PC-3 (cell line): ENCODE data around the gene FGD4. TPM values are rescaled to one million over a fixed set of nuclear protein-coding genes. Genes with fewer than 3 reads are reported as not detected.

Source experiments
- ATAC-seq: fragments of 200-7000 bp; cut with Tn5 transposase; 2 replicates; pipeline ENCODE4 v1.9.1; 2020; ENCODE audit warnings: mild to moderate bottlenecking, moderate library complexity
- BruUV-seq: library from RNA; stranded (reverse); fragments of 400-500 nt; replicated peaks from 2 replicates; lab custom pipeline; 2021; lab: Mats Ljungman, UMichigan
- CTCF ChIA-PET: fragments of 300-600 bp; sonication (Branson Sonifier 250); formaldehyde crosslinking; loops from one replicate; lab custom pipeline; 2022; ENCODE audit warnings: antibody characterized with exemption; lab: Charles Lee
- POLR2A ChIA-PET: fragments of 300-600 bp; sonication (Branson Sonifier 250); formaldehyde crosslinking; loops from one replicate; lab custom pipeline; 2022; ENCODE audit warnings: antibody characterized with exemption; ENCODE audit not compliant: unreplicated experiment; lab: Charles Lee
- DNase-seq: peaks from one replicate; pipeline ENCODE4 v3.0.0-alpha.2; 2015
- H2AFZ ChIP-seq: fragments of 300-600 bp; sonication (generic); 2 replicates; pipeline ENCODE4 v1.6.0; 2016; ENCODE audit warnings: antibody characterized with exemption, low read length
- H3F3A ChIP-seq: fragments of 300-600 bp; sonication (generic); one replicate; pipeline ENCODE4 v1.6.0; 2017; ENCODE audit warnings: antibody characterized with exemption, low read length, control low read depth, mild to moderate bottlenecking; ENCODE audit not compliant: unreplicated experiment
- H3K27ac ChIP-seq: fragments of 300-600 bp; sonication (generic); 2 replicates; pipeline ENCODE4 v1.5.1; 2016; ENCODE audit warnings: mild to moderate bottlenecking, low read length
- H3K27me3 ChIP-seq: fragments of 300-600 bp; sonication (generic); 2 replicates; pipeline ENCODE4 v1.6.1; 2016; ENCODE audit warnings: low read length, mixed read lengths
- H3K36me3 ChIP-seq: fragments of 300-600 bp; sonication (generic); 2 replicates; pipeline ENCODE4 v1.6.1; 2016; ENCODE audit warnings: low read depth, mixed run types, low read length, mixed read lengths
- H3K4me1 ChIP-seq: fragments of 300-600 bp; sonication (generic); 2 replicates; pipeline ENCODE4 v1.5.1; 2016; ENCODE audit warnings: low read length; ENCODE audit not compliant: insufficient read depth
- H3K4me2 ChIP-seq: fragments of 300-600 bp; sonication (generic); 2 replicates; pipeline ENCODE4 v1.6.0; 2016; ENCODE audit warnings: low read length
- H3K4me3 ChIP-seq: fragments of 300-600 bp; sonication (generic); 2 replicates; pipeline ENCODE4 v1.5.1; 2016; ENCODE audit warnings: mild to moderate bottlenecking, low read length, mixed read lengths
- H3K79me2 ChIP-seq: fragments of 300-600 bp; sonication (generic); 2 replicates; pipeline ENCODE4 v1.6.1; 2017; ENCODE audit warnings: low read length, mixed read lengths
- H3K9ac ChIP-seq: fragments of 300-600 bp; sonication (generic); 2 replicates; pipeline ENCODE4 v1.6.0; 2016; ENCODE audit warnings: mild to moderate bottlenecking, low read length
- H3K9me2 ChIP-seq: fragments of 300-600 bp; sonication (generic); replicated peaks from 2 replicates; pipeline ENCODE4 v1.6.1; 2016; ENCODE audit warnings: mixed run types, low read length, mixed read lengths
- H3K9me3 ChIP-seq: fragments of 300-600 bp; sonication (generic); 2 replicates; pipeline ENCODE4 v1.6.1; 2016; ENCODE audit warnings: low read length, mixed read lengths
- H4K20me1 ChIP-seq: fragments of 300-600 bp; sonication (generic); 2 replicates; pipeline ENCODE4 v1.6.1; 2016; ENCODE audit warnings: low read length, mixed read lengths
- CTCF ChIP-seq: fragments of 300-600 bp; sonication (generic); conservative IDR thresholded peaks from 2 replicates; pipeline ENCODE4 v1.5.1; 2017; ENCODE audit warnings: antibody characterized with exemption, low read depth, mild to moderate bottlenecking, low read length
- EZH2 ChIP-seq: fragments of 300-600 bp; sonication (generic); IDR thresholded peaks from one replicate; pipeline ENCODE4 v1.6.1; 2017; ENCODE audit warnings: antibody characterized with exemption, mild to moderate bottlenecking, low read length; ENCODE audit not compliant: unreplicated experiment
- EZH2phosphoT487 ChIP-seq: fragments of 300-600 bp; sonication (generic); IDR thresholded peaks from 2 replicates; pipeline ENCODE4 v1.6.1; 2018; ENCODE audit warnings: mild to moderate bottlenecking, antibody characterized with exemption, low read length, borderline replicate concordance
- intact Hi-C: fragments of 100-400 bp; cut with micrococcal nuclease; formaldehyde crosslinking; loops from 2 replicates; pipeline ENCODE4 v1.9.0; 2023
- total RNA-seq: library from RNA; depleted of rRNA; stranded (reverse); fragments of >200 nt; gene quantifications from 2 replicates; pipeline ENCODE4 v1.2.3, GENCODE V29; 2014

The FGD4 gene
- total RNA-seq, 1 experiment from 2014 or later: 3.9 TPM

DNA sequence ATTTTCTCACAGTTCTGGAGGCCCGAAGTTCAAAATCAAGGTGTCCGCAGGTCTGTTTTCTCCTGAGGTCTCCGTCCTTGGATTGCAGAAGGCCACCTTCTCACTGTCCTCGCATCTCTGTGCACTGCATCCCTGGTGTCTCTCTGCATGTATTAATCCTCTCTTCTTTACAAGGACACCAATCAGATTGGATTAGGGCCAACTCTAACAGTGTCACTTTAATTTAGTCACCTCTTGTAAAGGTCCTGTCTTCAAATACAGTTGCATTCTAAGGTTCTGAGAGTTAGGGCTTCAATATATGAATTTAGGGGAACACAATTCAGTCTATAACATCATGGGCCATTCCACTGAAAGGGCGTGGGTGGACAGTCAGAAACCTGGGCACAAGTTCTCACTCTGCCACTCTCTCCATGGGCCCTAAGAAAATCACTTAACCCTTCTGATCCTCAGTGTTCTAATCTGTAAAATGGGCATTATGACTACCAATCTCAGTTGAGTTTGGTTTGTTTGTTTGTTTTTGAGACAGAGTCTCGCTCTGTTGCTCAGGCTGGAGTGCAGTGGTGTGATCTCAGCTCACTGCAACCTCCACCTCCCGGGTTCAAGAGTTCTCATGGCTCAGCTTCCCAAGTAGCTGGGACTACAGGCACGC, 41.6 kb upstream of the FGD4 start:
- no TSS peak for BruUV-seq
- H3K9ac ChIP-seq: no peak overlapping the region
- no peaks in the 10 kb centered on the region for H3F3A ChIP-seq
- H3K9me3 ChIP-seq: no peaks in the 10 kb centered on the region
- DNase-seq (no peak), ATAC-seq (no peak)
- no peak overlapping the region for H3K4me3 ChIP-seq
- H3K27ac ChIP-seq: no peak overlapping the region
- no peak overlapping the region for H2AFZ ChIP-seq
- POLR2A ChIA-PET: no interaction called here
- intact Hi-C loops: no loop called here
- no peaks in the 10 kb centered on the region for H3K9me2 ChIP-seq
- no peaks in the 10 kb centered on the region for H3K4me1 ChIP-seq
- TF ChIP-seq CTCF (no peak), EZH2 (no peak), EZH2phosphoT487 (no peak)
- no peaks in the 10 kb centered on the region for H3K27me3 ChIP-seq
- H3K4me2 ChIP-seq: no peak overlapping the region
- no peaks in the 10 kb centered on the region for H3K79me2 ChIP-seq
- H3K36me3 ChIP-seq: no peaks in the 10 kb centered on the region
- CTCF ChIA-PET: no interaction called here
- H4K20me1 ChIP-seq: no peaks in the 10 kb centered on the region

DNA sequence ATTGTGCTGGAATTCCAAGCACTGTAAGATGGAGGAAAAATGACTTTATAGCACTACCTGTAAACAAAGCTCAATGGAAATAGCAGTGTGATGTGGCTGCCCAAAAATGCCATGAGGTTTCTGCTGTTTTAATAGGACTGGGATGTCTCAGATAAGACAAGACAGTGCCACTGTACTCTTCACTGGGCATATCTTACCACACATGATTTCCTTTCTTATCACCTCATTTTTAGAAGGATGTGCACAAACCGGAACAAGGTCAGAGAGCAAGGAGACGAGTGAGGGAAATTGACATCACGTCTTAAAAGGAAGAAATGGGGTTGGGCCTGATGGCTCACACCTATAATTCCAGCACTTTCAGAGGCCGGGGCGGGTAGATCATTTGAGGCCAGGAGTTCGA, 38.4 kb upstream of the FGD4 start:
- Histone ChIP-seq H3K9me3 (no peaks in the 10 kb centered on the region), H3K4me3 (no peak overlapping the region), H3K27me3 (no peaks in the 10 kb centered on the region), H3K4me1 (peaks cover 4% of the 10 kb centered on the region; the same call in 1 of the 2 replicates), H3K27ac (no peak overlapping the region), H3K4me2 (no peak overlapping the region), H3K9me2 (no peaks in the 10 kb centered on the region), H3K9ac (no peak overlapping the region), H4K20me1 (no peaks in the 10 kb centered on the region), H2AFZ (no peak overlapping the region), H3F3A (no peaks in the 10 kb centered on the region), H3K79me2 (no peaks in the 10 kb centered on the region), H3K36me3 (no peaks in the 10 kb centered on the region)
- no peak for DNase-seq
- TF ChIP-seq CTCF (no peak), EZH2phosphoT487 (no peak), EZH2 (no peak)
- ATAC-seq: no peak
- no TSS peak for BruUV-seq
- intact Hi-C loops: no loop called here
- ChIA-PET POLR2A (no interaction called here), CTCF (no interaction called here)

DNA sequence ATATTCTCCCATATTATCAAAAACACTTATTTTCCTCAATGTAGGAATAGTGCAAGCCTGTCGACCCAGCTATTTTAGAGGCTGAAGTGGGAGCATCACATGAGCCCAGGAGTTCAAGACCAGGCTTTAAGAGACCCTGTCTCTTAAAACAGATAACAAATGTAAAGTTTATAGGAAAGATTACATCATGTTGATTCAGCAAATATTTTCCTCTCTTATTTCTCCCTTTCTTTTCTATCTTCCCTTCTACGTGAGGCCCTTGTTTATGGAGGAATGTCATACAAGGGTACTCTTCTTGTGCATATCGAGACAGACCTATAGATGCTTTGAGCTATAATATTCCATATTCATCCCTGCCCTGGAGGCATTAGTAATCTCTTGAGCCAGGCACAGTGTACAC, 36.5 kb upstream of the FGD4 start:
- ATAC-seq (no peak), DNase-seq (no peak)
- Histone ChIP-seq H3K79me2 (no peaks in the 10 kb centered on the region), H3K4me1 (peaks cover 4% of the 10 kb centered on the region; the same call in 1 of the 2 replicates), H3F3A (no peaks in the 10 kb centered on the region), H3K27me3 (no peaks in the 10 kb centered on the region), H3K9me2 (no peaks in the 10 kb centered on the region), H3K36me3 (no peaks in the 10 kb centered on the region), H3K27ac (no peak overlapping the region), H3K9ac (no peak overlapping the region), H2AFZ (no peak overlapping the region), H3K4me2 (no peak overlapping the region), H4K20me1 (no peaks in the 10 kb centered on the region), H3K4me3 (no peak overlapping the region), H3K9me3 (no peaks in the 10 kb centered on the region)
- TF ChIP-seq EZH2: no peak
- intact Hi-C loops: no loop called here
- CTCF ChIA-PET: no interaction called here
- POLR2A ChIA-PET: no interaction called here
- BruUV-seq: no TSS peak
